Activated CD8-positive, alpha-beta T cell treated with anti-CD3 and anti-CD28 coated beads, Interleukin-2, amount 10 ng/mL, durations not matched to agents 7 days and 5 days (primary cell): ENCODE results near the gene SPATA31E1. TPM values are rescaled to one million over a fixed set of nuclear protein-coding genes. Genes with fewer than 3 reads are reported as not detected.

Source experiments
- ATAC-seq: fragments of 150-1000 bp; cut with Tn5 transposase; one replicate; pipeline ENCODE4 v1.10.0; 2021; ENCODE audit warnings: moderate library complexity
- CTCF ChIA-PET: fragments of 350-600 bp; sonication (Branson Sonifier 250); formaldehyde crosslinking; loops from one replicate; lab custom pipeline; 2021; ENCODE audit warnings: antibody characterized with exemption; lab: Charles Lee
- POLR2A ChIA-PET: fragments of 350-600 bp; sonication (Branson Sonifier 250); formaldehyde crosslinking; loops from one replicate; lab custom pipeline; 2021; ENCODE audit warnings: antibody characterized with exemption; lab: Charles Lee
- DNase-seq: peaks from one replicate; pipeline ENCODE4 v3.0.0-alpha.2; 2020
- H3K27ac Mint-ChIP-seq: one replicate; pipeline ENCODE4 v1.8.0; 2021; ENCODE audit warnings: mild to moderate bottlenecking, mixed read lengths
- H3K27me3 Mint-ChIP-seq: one replicate; pipeline ENCODE4 v1.8.0; 2021; ENCODE audit warnings: low read depth, mixed read lengths
- H3K36me3 Mint-ChIP-seq: one replicate; pipeline ENCODE4 v1.8.0; 2021; ENCODE audit warnings: low read depth, mixed read lengths
- H3K4me1 Mint-ChIP-seq: one replicate; pipeline ENCODE4 v1.8.0; 2021; ENCODE audit warnings: low read depth, mixed read lengths
- H3K4me3 Mint-ChIP-seq: one replicate; pipeline ENCODE4 v1.8.0; 2021; ENCODE audit warnings: mild to moderate bottlenecking, mixed read lengths
- H3K9me3 Mint-ChIP-seq: one replicate; pipeline ENCODE4 v1.8.0; 2022; ENCODE audit warnings: mixed read lengths; ENCODE audit not compliant: insufficient read depth
- total RNA-seq, 2 experiments: library from RNA; stranded (reverse); gene quantifications; one replicate each; pipeline ENCODE4 v1.2.3, GENCODE V29; 2021

SPATA31E1 gene
- total RNA-seq, 2 experiments from 2014 or later = not detected

DNA sequence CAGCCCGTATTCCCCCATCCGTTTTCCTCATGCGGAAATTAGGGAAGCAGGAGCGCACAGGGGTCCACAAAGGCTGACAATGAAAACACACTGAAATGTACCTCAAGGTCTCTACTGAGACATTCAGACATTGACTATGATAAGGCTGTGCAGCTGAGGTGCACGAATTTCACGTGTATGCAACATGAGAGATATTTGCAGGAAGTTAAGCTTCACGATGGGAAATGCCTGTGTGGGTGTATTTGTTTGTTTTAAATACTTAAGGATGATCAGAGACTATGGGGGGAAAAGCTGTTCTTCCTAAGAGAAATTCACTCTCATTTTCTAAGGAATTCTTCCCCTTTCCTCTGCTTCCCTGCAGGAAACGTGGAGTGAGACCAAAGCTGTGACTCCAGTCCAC lies 2.6 kb upstream of the SPATA31E1 start:
- CTCF ChIA-PET = no interaction called here
- no peak overlapping the region for H3K4me3 Mint-ChIP-seq
- POLR2A ChIA-PET = no interaction called here
- DNase-seq (no peak), ATAC-seq (no peak)
- H3K4me1 Mint-ChIP-seq = no peaks in the 10 kb centered on the region
- H3K27ac Mint-ChIP-seq = no peak overlapping the region
- peaks cover under 1% of the 10 kb centered on the region for H3K27me3 Mint-ChIP-seq
- no peaks in the 10 kb centered on the region for H3K36me3 Mint-ChIP-seq
- no peaks in the 10 kb centered on the region for H3K9me3 Mint-ChIP-seq

DNA sequence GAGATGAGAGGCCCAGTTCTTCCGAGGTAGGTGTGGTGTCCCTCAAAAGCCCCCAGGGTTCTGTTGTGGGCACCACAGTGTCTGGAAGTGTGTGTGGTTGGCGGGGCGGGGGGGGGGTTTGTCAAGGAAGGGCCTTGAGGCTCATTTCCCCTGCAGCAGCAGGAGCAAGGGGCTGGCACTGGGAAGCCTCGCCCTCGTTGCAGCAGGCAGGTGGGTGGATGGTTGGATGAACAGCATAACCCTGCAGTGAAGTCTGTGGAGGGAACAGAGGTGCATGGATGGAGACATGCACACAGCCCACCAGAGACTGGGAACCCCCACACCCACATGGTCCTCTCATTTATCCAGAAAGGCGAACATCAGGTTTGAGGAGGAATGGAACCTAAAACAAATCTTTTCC lies 2.0 kb upstream of the SPATA31E1 start:
- Mint-ChIP-seq H3K4me3 (no peak overlapping the region), H3K27ac (no peak overlapping the region), H3K27me3 (no peaks in the 10 kb centered on the region), H3K36me3 (no peaks in the 10 kb centered on the region), H3K9me3 (no peaks in the 10 kb centered on the region), H3K4me1 (no peaks in the 10 kb centered on the region)
- no peak for DNase-seq
- CTCF ChIA-PET = no interaction called here
- POLR2A ChIA-PET = no interaction called here
- no peak for ATAC-seq

GRCh38 chr9:87883274-87883673 lies 597 bp downstream of the SPATA31E1 start:
- Mint-ChIP-seq H3K4me1 (no peaks in the 10 kb centered on the region), H3K27me3 (no peaks in the 10 kb centered on the region), H3K27ac (no peak overlapping the region), H3K4me3 (no peak overlapping the region), H3K9me3 (no peaks in the 10 kb centered on the region), H3K36me3 (no peaks in the 10 kb centered on the region)
- DNase-seq = no peak
- no peak for ATAC-seq
- ChIA-PET CTCF (no interaction called here), POLR2A (no interaction called here)

- POLR2A ChIA-PET = no interaction called here
- H3K27me3 Mint-ChIP-seq = no peaks in the 10 kb centered on the region
- no peaks in the 10 kb centered on the region for H3K36me3 Mint-ChIP-seq
- ATAC-seq (no peak), DNase-seq (no peak)
- H3K9me3 Mint-ChIP-seq = no peaks in the 10 kb centered on the region
- CTCF ChIA-PET = no interaction called here
- no peaks in the 10 kb centered on the region for H3K4me1 Mint-ChIP-seq
- no peak overlapping the region for H3K27ac Mint-ChIP-seq
- H3K4me3 Mint-ChIP-seq = no peak overlapping the region
Measured at GRCh38 chr9:87883990-87884389, 1.3 kb downstream of the SPATA31E1 start.

- H3K4me1 Mint-ChIP-seq = no peaks in the 10 kb centered on the region
- no peak for DNase-seq
- no peaks in the 10 kb centered on the region for H3K36me3 Mint-ChIP-seq
- H3K27me3 Mint-ChIP-seq = no peaks in the 10 kb centered on the region
- ChIA-PET POLR2A (no interaction called here), CTCF (no interaction called here)
- no peaks in the 10 kb centered on the region for H3K9me3 Mint-ChIP-seq
- H3K4me3 Mint-ChIP-seq = no peak overlapping the region
- no peak for ATAC-seq
- H3K27ac Mint-ChIP-seq = no peak overlapping the region
Measured at GRCh38 chr9:87884578-87885459, 2.1 kb downstream of the SPATA31E1 start.

DNA sequence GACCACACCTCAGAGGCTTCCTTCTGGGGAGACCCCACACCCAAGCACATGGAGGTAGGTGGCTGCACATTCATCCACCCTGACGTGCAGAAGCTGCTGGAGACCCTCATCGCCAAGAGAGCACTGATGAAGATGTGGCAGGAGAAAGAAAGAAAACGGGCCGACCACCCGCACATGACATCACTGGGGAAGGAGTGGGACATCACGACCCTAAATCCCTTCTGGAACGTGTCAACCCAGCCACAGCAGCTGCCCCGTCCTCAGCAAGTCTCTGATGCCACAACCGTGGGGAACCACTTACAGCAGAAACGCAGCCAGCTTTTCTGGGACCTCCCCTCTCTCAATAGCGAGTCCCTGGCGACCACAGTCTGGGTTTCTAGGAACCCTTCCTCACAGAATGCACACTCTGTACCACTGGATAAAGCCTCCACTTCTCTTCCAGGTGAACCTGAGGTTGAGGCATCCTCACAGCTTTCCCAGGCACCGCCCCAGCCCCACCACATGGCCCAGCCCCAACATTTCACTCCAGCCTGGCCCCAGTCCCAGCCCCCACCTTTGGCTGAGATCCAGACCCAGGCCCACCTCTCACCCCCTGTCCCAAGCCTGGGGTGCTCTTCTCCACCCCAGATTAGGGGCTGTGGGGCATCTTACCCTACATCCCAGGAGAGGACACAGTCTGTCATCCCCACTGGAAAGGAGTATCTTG lies 3.0 kb downstream of the SPATA31E1 start:
- Mint-ChIP-seq H3K27me3 (no peaks in the 10 kb centered on the region), H3K27ac (no peak overlapping the region), H3K36me3 (no peaks in the 10 kb centered on the region), H3K4me1 (no peaks in the 10 kb centered on the region), H3K4me3 (no peak overlapping the region), H3K9me3 (no peaks in the 10 kb centered on the region)
- ChIA-PET CTCF (no interaction called here), POLR2A (no interaction called here)
- no peak for ATAC-seq
- no peak for DNase-seq

GRCh38 chr9:87886210-87886932 lies 3.7 kb downstream of the SPATA31E1 start:
- Mint-ChIP-seq H3K9me3 (no peaks in the 10 kb centered on the region), H3K36me3 (no peaks in the 10 kb centered on the region), H3K27ac (no peak overlapping the region), H3K27me3 (no peaks in the 10 kb centered on the region), H3K4me3 (no peak overlapping the region), H3K4me1 (no peaks in the 10 kb centered on the region)
- POLR2A ChIA-PET = no interaction called here
- CTCF ChIA-PET = no interaction called here
- ATAC-seq (no peak), DNase-seq (no peak)

DNA sequence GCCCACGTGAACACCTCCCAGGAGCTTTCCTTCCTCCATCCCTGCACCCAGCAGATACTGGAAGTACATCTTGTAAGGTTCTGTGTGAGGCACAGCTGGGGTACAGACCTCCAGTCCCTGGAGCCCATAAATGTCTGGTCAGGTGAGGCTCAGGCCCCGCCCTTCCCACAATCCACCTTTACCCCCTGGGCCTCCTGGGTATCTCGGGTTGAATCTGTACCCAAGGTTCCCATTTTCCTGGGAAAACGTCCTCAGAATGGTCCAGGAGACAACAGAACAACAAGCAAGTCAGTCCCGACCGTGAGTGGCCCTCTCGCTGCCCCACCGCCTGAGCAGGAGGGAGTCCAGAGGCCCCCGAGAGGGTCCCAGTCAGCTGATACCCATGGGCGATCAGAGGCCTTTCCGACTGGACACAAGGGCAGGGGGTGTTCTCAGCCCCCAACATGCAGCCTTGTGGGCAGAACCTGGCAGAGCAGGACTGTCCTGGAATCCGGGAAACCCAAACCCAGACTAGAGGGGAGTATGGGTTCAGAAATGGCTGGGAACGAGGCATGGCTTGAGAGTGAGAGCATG lies 4.3 kb downstream of the SPATA31E1 start:
- Mint-ChIP-seq H3K4me1 (no peaks in the 10 kb centered on the region), H3K4me3 (no peak overlapping the region), H3K27me3 (no peaks in the 10 kb centered on the region), H3K36me3 (no peaks in the 10 kb centered on the region), H3K27ac (no peak overlapping the region), H3K9me3 (no peaks in the 10 kb centered on the region)
- ChIA-PET POLR2A (no interaction called here), CTCF (no interaction called here)
- DNase-seq = no peak
- ATAC-seq = no peak

- Mint-ChIP-seq H3K36me3 (no peaks in the 10 kb centered on the region), H3K4me3 (no peak overlapping the region), H3K9me3 (no peaks in the 10 kb centered on the region), H3K4me1 (no peaks in the 10 kb centered on the region), H3K27ac (no peak overlapping the region), H3K27me3 (peaks cover 3% of the 10 kb centered on the region)
- ChIA-PET CTCF (no interaction called here), POLR2A (no interaction called here)
- ATAC-seq = no peak
- DNase-seq = no peak
Measured at GRCh38 chr9:87887661-87888480, 5.2 kb downstream of the SPATA31E1 start.

- H3K27ac Mint-ChIP-seq = no peak overlapping the region
- CTCF ChIA-PET = no interaction called here
- H3K36me3 Mint-ChIP-seq = no peaks in the 10 kb centered on the region
- H3K4me3 Mint-ChIP-seq = no peak overlapping the region
- H3K4me1 Mint-ChIP-seq = no peaks in the 10 kb centered on the region
- H3K9me3 Mint-ChIP-seq = no peaks in the 10 kb centered on the region
- POLR2A ChIA-PET = no interaction called here
- peaks cover 4% of the 10 kb centered on the region for H3K27me3 Mint-ChIP-seq
- DNase-seq (no peak), ATAC-seq (no peak)
Measured at GRCh38 chr9:87888501-87888900, 5.8 kb downstream of the SPATA31E1 start.

GRCh38 chr9:87889065-87889881 lies 6.6 kb downstream of the SPATA31E1 start:
- Mint-ChIP-seq H3K4me1 (no peaks in the 10 kb centered on the region), H3K9me3 (no peaks in the 10 kb centered on the region), H3K27ac (no peak overlapping the region), H3K36me3 (no peaks in the 10 kb centered on the region), H3K27me3 (peaks cover 7% of the 10 kb centered on the region), H3K4me3 (no peak overlapping the region)
- ChIA-PET POLR2A (no interaction called here), CTCF (no interaction called here)
- no peak for DNase-seq
- no peak for ATAC-seq
